ENCODE data around the gene LSM14A.
"Not testable (repeated sequence)": the region's sequence is repeated elsewhere in the genome, so short reads cannot be mapped to it uniquely, and the experiment has no call there.

LSM14A gene

DNA sequence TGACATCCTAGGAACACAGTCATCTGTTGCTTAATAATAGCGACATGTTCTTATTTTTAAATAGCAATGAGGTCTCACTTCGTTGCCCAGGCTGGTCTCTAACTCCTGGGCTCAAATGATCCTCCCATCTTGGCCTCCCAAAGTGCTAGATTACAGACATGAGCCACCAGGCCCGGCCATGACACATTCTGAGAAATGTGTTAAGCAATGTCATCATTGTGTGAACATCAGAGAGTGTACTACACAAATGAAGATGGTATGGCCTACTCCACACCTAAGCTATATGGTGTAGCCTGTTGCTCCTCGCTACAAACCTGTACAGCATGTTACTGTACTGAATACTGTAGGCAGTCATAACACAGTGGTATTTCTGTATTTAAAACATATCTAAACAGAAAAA lies 57.4 kb downstream of the LSM14A start:
- no peak for DNase-seq (ENCODE audit: low read depth)

- DNase-seq (ENCODE audit: low read depth): no peak
These were observed 58.5 kb downstream of the LSM14A start for GRCh38 chr19:34230820-34231219.

DNA sequence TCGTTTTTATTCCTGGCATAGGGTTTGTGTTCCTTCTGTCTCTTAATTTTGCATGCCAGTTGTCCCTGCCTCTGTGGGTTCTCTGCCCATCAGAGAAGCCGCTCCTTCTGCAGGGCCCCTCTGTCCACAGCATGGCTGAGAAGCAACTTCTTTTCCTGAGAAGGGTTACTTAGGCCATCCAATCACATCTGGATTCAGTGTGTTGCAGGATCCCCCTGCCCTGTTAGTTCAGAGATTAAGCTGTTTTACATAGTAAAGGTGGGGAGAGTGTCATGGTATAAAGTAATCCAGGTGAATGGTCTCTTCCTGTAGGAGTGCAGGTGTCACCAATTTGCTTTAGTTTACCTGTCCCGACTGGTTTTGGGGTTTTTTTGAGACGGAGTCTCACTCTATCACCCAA lies 59.1 kb downstream of the LSM14A start:
- no peak for DNase-seq (ENCODE audit: low read depth)

GRCh38 chr19:34232566-34233481 lies 60.5 kb downstream of the LSM14A start:
- DNase-seq (ENCODE audit: low read depth): peak; percentile 52

DNA sequence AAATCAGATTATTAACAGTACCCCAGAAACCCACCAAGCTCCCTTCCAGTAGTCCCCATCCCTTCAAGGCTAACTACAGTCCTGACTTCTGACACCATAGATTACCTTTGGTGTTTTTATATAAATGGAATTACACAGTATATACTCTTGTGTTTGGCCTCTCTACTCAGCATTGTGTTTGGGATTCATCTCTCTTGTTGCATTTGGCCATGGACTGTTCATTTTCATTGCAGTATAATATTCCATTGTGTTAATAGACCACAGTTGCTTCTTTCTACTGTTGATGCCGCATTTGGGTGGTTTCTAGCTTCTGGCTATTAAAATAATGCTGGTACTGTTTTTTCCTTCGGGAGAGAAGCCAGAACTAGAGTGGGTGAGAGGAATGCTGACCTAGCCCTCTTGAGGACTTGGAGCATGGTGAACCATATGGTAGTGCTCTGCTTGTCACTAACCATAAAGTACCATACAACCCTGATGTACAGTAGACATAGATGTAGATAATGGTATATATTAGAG lies 63.2 kb downstream of the LSM14A start:
- DNase-seq (ENCODE audit: low read depth): no peak

DNA sequence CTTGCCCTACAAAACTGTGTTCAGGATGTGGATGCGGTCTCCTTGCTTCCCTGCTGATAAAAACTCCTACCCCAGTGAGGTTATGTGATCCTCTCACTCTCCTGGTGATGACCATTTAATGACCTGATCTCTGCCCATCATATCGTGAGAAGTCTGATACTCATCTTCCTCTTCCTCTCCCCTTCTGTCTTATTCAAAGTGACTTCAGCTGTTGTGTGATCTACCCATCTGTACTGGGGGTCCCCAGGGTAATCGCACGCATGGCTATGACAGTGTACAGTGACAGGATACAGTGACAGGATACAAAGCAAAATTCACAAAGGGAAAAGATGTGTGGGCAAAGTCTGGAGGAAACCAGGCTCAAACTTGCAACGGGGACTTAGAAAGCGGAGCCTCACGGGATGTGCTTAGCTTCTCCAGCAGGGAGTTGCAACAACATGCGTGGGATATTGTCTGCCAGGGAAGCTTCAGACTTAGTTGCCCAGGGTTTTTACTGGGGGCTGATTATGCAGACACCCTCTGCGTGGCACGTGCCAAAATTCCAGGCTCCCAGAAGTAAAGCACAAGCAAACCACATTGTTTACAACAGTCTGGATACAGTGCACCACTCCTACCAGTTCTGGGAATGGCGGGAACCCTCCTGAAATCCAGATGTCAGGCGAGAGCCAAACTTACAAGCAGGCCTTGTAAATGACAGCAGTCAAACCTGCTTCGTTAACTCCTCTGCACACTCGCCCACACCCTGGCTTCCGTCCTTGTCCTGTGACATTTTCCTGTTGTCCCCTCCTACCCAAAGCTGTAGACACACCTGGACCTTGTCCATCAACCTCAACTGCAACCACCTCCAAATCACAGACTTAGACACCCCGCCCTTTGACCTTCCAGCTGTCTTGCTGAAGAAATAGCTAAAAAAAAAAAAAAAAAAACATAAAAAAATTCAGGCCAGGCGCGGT lies 64.0 kb downstream of the LSM14A start:
- no peak for DNase-seq (ENCODE audit: low read depth)

DNA sequence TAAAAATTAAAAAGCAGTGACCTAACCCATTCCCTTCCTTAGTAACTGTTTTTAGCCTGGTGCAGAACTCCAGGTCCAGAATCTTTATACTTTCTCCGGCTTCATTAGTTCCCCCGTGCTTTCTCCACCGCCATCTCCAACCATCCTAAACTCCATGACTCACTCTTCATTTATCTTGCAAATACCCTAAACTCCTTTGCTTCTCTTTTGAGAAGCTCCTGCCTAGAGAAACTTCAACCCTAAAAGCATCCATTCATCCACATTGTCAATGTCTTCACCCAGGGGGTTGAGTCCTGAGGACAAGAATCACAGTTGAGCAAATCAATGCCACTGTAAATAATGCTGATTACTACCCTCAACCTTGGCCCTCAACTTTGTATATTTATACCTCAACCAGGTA lies 65.0 kb downstream of the LSM14A start:
- DNase-seq (ENCODE audit: low read depth): no peak

DNA sequence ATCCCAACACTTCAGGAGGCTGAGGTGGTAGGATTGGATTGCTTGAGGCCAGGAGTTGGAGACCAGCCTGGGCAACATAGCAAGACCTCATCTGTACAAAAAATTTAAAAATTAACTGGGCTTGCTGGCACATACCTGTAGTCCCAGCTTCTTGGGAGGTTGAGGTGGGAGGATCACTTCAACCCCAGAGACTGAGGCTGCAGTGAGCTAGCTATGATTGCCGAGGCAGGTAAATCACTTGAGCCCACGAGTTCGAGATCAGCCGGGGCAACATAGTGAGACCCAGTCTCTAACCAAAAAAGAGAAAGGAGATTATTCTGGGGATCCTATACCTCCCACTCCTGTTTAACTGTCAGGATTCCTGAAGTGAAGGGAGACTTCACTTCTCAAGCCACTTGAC lies 65.6 kb downstream of the LSM14A start:
- DNase-seq (ENCODE audit: low read depth): no peak

- no peak for DNase-seq (ENCODE audit: low read depth)
These were observed 69.4 kb downstream of the LSM14A start for GRCh38 chr19:34241513-34242337.

DNA sequence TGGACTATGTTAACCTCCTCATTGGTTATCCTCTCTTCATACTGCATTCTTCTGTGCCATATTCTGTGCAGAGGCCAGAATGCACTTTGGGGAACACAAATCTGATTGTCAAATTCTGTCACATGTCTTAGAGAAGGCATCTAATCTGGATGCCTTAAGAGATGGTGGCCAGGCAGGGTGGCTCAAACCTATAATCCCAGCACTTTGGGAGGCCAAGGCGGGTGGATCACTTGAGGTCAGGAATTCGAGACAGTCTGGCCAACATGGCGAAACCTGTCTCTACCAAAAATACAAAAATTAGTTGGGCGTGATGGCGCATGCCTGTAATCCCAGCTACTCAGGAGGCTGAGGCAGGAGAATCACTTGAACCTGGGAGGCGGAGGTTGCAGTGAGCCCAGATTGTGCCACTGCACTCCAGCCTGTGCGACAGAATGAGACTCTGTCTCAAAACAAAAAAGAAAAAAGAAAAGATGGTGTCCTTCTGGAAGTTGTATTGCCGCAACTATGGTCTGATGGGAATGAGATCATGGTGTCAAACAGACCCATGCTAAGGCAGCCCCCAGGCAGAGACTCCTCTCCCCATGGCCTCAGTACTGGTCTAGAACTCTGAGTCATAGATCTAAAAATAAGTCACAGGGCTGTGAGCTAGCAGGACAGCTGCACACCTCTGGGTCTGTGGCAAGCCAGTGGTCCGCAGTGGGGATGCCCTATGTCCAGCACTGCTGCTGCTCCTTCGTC lies 71.0 kb downstream of the LSM14A start:
- DNase-seq (ENCODE audit: low read depth): not testable (repeated sequence)

- no peak for DNase-seq (ENCODE audit: low read depth)
These were observed 71.7 kb downstream of the LSM14A start for GRCh38 chr19:34243876-34244578.

DNA sequence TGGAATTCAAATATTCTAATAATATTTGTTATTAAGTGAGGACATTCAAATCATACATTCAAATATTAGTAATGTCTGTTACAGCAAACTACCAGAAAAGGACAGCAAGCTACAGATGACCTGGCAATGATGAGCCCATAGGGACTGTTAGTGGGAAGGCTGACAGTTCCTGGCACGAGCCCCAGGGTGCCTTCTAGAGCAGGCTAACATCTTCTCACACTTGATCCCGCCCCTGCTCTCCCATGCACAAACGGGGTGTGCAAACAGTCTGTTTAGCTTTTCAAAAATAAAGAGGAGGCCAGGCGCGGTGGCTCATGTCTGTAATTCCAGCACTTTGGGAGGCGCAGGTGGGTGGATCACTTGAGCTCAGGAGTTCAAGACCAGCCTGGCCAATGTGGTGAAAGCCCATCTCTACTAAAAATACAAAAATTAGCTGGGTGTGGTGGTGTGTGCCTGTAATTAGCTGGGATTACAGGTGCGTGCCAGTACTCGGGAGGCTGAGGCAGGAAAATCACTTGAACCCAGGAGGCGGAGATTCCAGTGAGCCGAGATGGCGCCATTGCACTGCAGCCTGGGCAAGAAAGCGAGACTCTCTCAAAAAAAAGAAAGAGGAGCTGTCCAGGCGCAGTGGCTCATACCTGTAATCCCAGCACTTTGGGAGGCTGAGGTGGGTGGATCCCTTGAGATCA lies 72.5 kb downstream of the LSM14A start:
- no peak for DNase-seq (ENCODE audit: low read depth)

GRCh38 chr19:34246340-34246739 lies 74.0 kb downstream of the LSM14A start:
- DNase-seq (ENCODE audit: low read depth): no peak

- no peak for DNase-seq (ENCODE audit: low read depth)
These were observed 76.6 kb downstream of the LSM14A start for GRCh38 chr19:34248941-34249340.

- not testable (repeated sequence) for DNase-seq (ENCODE audit: low read depth)
These were observed 80.9 kb downstream of the LSM14A start for GRCh38 chr19:34253167-34253566.

GRCh38 chr19:34253681-34254045 lies 81.4 kb downstream of the LSM14A start:
- not testable (repeated sequence) for DNase-seq (ENCODE audit: low read depth)

DNA sequence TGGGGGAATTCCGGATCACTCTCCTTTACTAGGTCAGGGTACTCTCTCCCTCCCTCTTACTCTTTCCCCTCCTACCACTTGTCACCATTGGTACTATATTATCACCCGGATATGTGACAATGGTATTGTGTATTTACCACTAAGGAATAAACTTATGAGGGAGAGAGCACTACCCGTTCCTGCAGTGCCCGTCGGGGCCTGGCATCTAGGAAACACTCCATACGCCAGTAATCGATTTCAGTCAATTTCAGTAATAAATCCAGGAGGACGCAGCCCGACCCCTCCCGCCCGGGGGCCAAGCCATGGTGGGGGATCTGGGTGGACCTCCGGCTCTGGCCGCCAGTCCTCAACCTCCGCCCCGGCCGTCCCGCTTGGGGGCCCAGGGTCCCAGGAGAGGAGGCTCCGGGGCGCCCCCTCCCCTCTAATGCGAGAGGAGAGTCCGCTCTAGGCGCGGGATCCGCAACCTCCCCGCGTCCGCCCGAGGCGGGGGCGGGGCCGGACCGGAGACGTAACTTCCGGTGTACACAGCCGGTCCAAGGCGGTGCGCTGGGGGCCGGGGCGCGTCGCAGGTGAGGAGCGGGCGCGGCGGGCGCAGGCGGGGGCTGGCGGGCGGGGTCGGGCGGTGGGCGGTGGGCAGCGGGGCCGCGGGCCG lies 81.9 kb downstream of the LSM14A start, which contains the start of gene GARRE1:
Gene GARRE1 (plus strand): TSS at position 509 of the 652 bp plus-strand sequence. CDS start 45,920 bp downstream, outside the sequence.
- no peak for DNase-seq (ENCODE audit: low read depth)

DNA sequence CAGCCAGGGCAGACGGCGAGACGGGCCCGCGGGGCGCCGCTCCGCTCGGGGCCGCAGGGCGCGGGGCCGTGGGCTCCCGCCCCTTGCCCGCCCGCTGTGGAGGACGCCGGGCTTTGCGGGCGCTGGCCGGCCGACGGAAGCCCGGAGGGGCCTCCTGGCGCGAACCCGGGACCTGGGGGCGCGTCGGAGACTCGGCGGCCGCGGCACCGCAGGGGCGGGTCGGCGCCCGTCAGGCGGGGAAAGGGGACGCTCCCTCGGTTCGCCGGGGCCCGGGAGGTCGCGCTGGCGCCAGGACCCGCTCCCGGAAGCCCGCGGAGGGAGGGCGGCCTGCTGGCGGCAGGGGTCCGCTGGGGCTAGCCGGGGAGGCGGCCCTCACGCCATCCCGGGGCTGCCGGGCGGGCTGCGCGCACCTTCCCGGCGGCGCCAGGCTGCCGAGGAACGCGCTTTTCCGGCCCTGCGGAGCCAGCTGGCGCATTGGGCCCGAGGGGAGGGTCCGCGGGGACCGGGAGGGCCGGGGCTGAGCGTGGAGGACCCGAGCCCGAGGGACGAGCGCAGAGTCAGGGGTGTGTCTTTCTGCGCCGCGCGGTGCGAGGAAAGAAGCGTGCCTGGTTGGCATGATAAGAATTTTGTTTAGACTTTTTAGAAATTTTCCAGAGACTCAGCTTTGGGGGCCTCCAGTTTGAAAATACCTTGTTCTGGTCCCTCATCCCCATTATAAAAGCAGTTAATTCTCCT lies 82.6 kb downstream of the LSM14A start:
- no peak for DNase-seq (ENCODE audit: low read depth)
